AG09309 (cell line): Measurements from ENCODE around the gene MAP2K5.

Source experiments
- DNase-seq: peaks from one replicate; pipeline ENCODE4 v3.0.0-alpha.2; 2010; ENCODE audit warnings: low read depth
- H3K4me3 ChIP-seq: 2 replicates; pipeline ENCODE4 v1.5.1; 2011; ENCODE audit warnings: mild to moderate bottlenecking, low read depth, low read length, moderate library complexity; ENCODE audit not compliant: control insufficient read depth
- CTCF ChIP-seq: IDR thresholded peaks from 2 replicates; pipeline ENCODE4 v1.5.1; 2011; ENCODE audit warnings: mild to moderate bottlenecking, low read depth, low read length, inconsistent platforms; ENCODE audit not compliant: insufficient read depth, control insufficient read depth; ENCODE audit errors: missing control alignments

MAP2K5 gene

GRCh38 chr15:67770358-67770628 lies 227.8 kb downstream of the MAP2K5 start:
- no peak for TF ChIP-seq CTCF
- no peak overlapping the region for H3K4me3 ChIP-seq
- DNase-seq, result no peak

GRCh38 chr15:67771189-67771800 lies 228.8 kb downstream of the MAP2K5 start:
- no peak for TF ChIP-seq CTCF
- no peak overlapping the region for H3K4me3 ChIP-seq
- no peak for DNase-seq

- no peak for TF ChIP-seq CTCF
- DNase-seq, result no peak
- no peak overlapping the region for H3K4me3 ChIP-seq
Measured at GRCh38 chr15:67774626-67775025, 232.1 kb downstream of the MAP2K5 start.

GRCh38 chr15:67775250-67775649 lies 232.7 kb downstream of the MAP2K5 start:
- DNase-seq, result no peak
- TF ChIP-seq CTCF, result no peak
- H3K4me3 ChIP-seq, result no peak overlapping the region

- DNase-seq, result no peak
- TF ChIP-seq CTCF, result no peak
- no peak overlapping the region for H3K4me3 ChIP-seq
Measured at GRCh38 chr15:67775998-67776397, 233.5 kb downstream of the MAP2K5 start.

GRCh38 chr15:67776600-67776999 lies 234.1 kb downstream of the MAP2K5 start:
- no peak for DNase-seq
- H3K4me3 ChIP-seq, result no peak overlapping the region
- no peak for TF ChIP-seq CTCF

- no peak overlapping the region for H3K4me3 ChIP-seq
- no peak for TF ChIP-seq CTCF
- DNase-seq, result no peak
Measured at GRCh38 chr15:67777071-67777470, 234.6 kb downstream of the MAP2K5 start.
